ENCODE results near the gene H2BK1.

GRCh38 chr7:151251689-151252560 is 41.6 kb upstream of the H2BK1 start:
- no peak for TF ChIP-seq LEF1 (IDR thresholded peaks at IDR 0.05; ENCODE audit: borderline replicate concordance)
- no peak for TF ChIP-seq TARDBP (IDR thresholded peaks at IDR 0.05)
- TF ChIP-seq ELF4 (IDR thresholded peaks at IDR 0.05) = no peak
- TF ChIP-seq NFRKB (IDR thresholded peaks at IDR 0.05) = no peak
- TF ChIP-seq ARNT (IDR thresholded peaks at IDR 0.05) = 0 out of 2 replicates have a peak, but pooled peaks have one; percentile 41
- TF ChIP-seq HDGF (IDR thresholded peaks at IDR 0.05; ENCODE audit: borderline replicate concordance) = no peak; the same call in 1 of the 2 replicates
- TF ChIP-seq SUZ12 (IDR thresholded peaks at IDR 0.05) = no peak
- no peak for TF ChIP-seq ZNF384 (IDR thresholded peaks at IDR 0.05)
- no peak for TF ChIP-seq FOXA1 (IDR thresholded peaks at IDR 0.05)
- no peak for TF ChIP-seq PKNOX1 (IDR thresholded peaks at IDR 0.05)
- no peak for TF ChIP-seq SP1 (IDR thresholded peaks at IDR 0.05)
- peak; percentile 68; the same call in 1 of the 2 replicates for TF ChIP-seq FOXM1 (IDR thresholded peaks at IDR 0.05; ENCODE audit: borderline replicate concordance)
- TF ChIP-seq FOXK2 (IDR thresholded peaks at IDR 0.05) = no peak
- TF ChIP-seq BHLHE40 (IDR thresholded peaks at IDR 0.05; ENCODE audit: borderline replicate concordance) = no peak

All from HEK293T (cell line).